Tibial artery (tissue), 4 donors: Measurements from ENCODE around the gene BRSK2.

Experiments
- DNase-seq, 2 donors: peaks; one replicate each; pipeline ENCODE4 v3.0.0-alpha.2; 2019
- H3K27ac ChIP-seq, 2 donors: fragments of 200-600 bp; sonication (generic) in 1 of 2; 1 replicate in 1 of 2; 2 replicates in 1 of 2; pipeline ENCODE4 v1.5.1; 2018 to 2019; ENCODE audit warnings: mild to moderate bottlenecking in 1 of 2
- H3K27me3 ChIP-seq, 2 donors: fragments of 200-600 bp; sonication (generic) in 1 of 2; one replicate each; pipeline versions ENCODE4 v1.5.1 to v1.6.0; 2016 to 2019
- H3K36me3 ChIP-seq, 3 donors: fragments of 200-600 bp; sonication (generic) in 2 of 3; one replicate each; pipeline ENCODE4 v1.5.1; 2016 to 2019; ENCODE audit warnings: mild to moderate bottlenecking in 2 of 3
- H3K4me1 ChIP-seq, 4 donors: fragments of 200-600 bp; sonication (generic) in 2 of 4; 1 replicate in 3 of 4; 2 replicates in 1 of 4; pipeline ENCODE4 v1.5.1; 2016 to 2019
- H3K4me3 ChIP-seq, 2 donors: fragments of 200-600 bp; sonication (generic) in 1 of 2; 1 replicate in 1 of 2; 2 replicates in 1 of 2; pipeline ENCODE4 v1.5.1; 2018 to 2019; ENCODE audit warnings: mild to moderate bottlenecking in 2 of 2
- H3K9me3 ChIP-seq, 3 donors: fragments of 200-600 bp; sonication (generic) in 1 of 3; one replicate each; pipeline ENCODE4 v1.5.1; 2016 to 2019
- intact Hi-C: fragments of 100-400 bp; cut with DNase I; formaldehyde crosslinking; loops from one replicate; pipeline ENCODE4 v1.15.0; 2023; ENCODE audit warnings: low total_unique reads
- TF ChIP-seq, protein P1 (sequence below), 2 experiments: fragments of 200-600 bp in 1 of 2; fragments of 450-650 bp in 1 of 2; IDR thresholded peaks; one replicate each; pipeline ENCODE4 v1.5.1; 2017 to 2019; ENCODE audit warnings: antibody characterized with exemption in 2 of 2, mild to moderate bottlenecking in 1 of 2, moderate library complexity in 1 of 2

BRSK2 gene

DNA sequence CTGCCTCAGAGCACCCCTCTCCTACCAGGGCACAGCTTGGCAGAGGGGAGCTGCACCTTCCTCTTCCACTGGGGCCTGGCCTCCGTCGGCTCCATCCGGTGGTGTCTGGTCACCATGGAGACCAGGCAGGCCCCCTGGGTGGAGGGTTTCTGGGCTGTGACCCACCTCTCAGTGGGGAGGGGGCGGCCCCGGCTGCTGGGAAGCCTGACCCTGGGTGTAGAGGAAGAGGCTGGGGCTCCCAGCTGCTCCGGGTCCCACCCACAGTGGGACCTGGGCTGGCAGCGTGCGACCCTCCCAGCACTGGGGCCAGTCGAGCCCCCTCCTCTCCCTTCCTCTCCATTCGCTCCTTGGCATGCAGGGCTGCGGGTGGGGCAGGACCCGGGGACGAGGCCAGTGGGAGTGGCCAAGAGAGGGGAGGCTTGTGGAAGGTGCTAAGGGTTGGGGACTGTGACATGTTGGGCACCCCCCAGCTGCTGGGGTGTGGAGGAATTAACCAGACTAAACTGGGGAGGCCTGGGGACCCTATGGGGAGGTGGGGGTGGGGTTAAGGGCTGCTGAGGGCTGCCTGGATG is 46.8 kb downstream of the BRSK2 start:
- Histone ChIP-seq H3K4me3 (no peak overlapping the region), H3K27me3 (peaks cover 0 to 72% of the 10 kb centered on the region in 2 donors), H3K36me3 (no peaks in the 10 kb centered on the region), H3K27ac (no peak overlapping the region), H3K9me3 (no peaks in the 10 kb centered on the region), H3K4me1 (peaks cover 0 to 11% (median 0%) of the 10 kb centered on the region in 4 donors)
- intact Hi-C loops: no loop called here
- no peak for DNase-seq
- TF ChIP-seq, protein P1, sequence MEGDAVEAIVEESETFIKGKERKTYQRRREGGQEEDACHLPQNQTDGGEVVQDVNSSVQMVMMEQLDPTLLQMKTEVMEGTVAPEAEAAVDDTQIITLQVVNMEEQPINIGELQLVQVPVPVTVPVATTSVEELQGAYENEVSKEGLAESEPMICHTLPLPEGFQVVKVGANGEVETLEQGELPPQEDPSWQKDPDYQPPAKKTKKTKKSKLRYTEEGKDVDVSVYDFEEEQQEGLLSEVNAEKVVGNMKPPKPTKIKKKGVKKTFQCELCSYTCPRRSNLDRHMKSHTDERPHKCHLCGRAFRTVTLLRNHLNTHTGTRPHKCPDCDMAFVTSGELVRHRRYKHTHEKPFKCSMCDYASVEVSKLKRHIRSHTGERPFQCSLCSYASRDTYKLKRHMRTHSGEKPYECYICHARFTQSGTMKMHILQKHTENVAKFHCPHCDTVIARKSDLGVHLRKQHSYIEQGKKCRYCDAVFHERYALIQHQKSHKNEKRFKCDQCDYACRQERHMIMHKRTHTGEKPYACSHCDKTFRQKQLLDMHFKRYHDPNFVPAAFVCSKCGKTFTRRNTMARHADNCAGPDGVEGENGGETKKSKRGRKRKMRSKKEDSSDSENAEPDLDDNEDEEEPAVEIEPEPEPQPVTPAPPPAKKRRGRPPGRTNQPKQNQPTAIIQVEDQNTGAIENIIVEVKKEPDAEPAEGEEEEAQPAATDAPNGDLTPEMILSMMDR (IDR thresholded peaks at IDR 0.05): no peak

DNA sequence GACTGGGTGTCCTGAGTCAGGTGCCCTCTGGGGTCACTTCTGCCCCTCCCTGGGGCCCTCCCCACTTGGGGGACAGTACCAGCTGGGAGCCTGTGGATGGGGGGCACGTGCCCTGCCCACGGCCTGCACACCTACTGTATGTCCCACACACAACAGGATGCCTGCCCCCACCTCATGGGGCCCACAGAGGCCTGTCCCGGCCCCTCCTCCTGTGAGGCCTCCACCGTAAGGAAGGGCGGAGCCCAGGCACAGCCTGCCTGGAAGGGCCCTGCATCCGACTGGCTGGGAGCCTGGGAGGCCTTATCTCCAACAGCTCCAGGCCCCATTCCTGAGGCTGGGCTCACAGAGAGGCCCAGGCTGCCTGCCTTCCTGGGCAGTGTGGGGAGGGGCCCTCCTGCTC is 47.8 kb downstream of the BRSK2 start:
- peaks cover 0 to 79% of the 10 kb centered on the region in 2 donors for H3K27me3 ChIP-seq
- H3K4me1 ChIP-seq: peaks cover 0 to 11% (median 0%) of the 10 kb centered on the region in 4 donors
- H3K4me3 ChIP-seq: no peak overlapping the region
- TF ChIP-seq, protein P1 (IDR thresholded peaks at IDR 0.05): no peak
- intact Hi-C loops: no loop called here
- DNase-seq: no peak
- H3K36me3 ChIP-seq: no peaks in the 10 kb centered on the region
- no peak overlapping the region for H3K27ac ChIP-seq
- H3K9me3 ChIP-seq: no peaks in the 10 kb centered on the region

DNA sequence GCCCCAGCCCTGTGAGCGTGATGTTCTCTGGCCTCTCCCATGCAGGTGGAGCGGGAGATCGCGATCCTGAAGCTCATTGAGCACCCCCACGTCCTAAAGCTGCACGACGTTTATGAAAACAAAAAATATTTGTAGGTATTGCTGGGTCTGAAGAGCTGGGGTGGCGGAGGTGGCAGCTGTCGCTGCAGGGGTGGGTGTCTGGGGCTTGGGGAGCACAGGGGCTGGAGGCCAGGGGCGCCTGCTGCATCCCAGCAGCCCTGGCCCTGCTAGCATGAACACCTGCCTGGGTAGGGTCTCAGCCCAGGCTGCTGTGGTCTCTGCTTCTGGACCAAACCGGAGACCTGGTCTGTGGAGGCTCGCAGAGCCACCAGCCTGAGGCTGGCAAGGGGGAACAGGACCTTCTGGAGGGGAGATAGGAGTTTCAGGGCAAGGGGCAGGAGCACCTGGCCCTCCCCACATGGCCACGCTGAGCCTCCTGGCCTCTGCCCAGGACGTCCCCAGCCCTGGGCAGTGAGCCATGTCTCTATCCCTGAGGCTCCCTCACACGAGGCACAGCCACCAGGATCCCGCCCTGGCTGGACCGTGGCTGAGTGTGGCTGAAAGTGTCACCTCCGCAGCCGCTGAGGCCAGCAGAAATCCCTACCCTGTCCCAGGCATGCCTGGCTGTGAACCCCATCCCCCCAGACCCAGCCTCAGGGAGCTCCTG is 48.7 kb downstream of the BRSK2 start:
- no peaks in the 10 kb centered on the region for H3K36me3 ChIP-seq
- intact Hi-C loops: no loop called here
- H3K27me3 ChIP-seq: peaks cover 0 to 87% of the 10 kb centered on the region in 2 donors
- no peak overlapping the region for H3K27ac ChIP-seq
- H3K4me3 ChIP-seq: no peak overlapping the region
- TF ChIP-seq, protein P1 (IDR thresholded peaks at IDR 0.05): no peak
- no peaks in the 10 kb centered on the region for H3K9me3 ChIP-seq
- peaks cover 0 to 11% (median 0%) of the 10 kb centered on the region in 4 donors for H3K4me1 ChIP-seq
- no peak for DNase-seq

DNA sequence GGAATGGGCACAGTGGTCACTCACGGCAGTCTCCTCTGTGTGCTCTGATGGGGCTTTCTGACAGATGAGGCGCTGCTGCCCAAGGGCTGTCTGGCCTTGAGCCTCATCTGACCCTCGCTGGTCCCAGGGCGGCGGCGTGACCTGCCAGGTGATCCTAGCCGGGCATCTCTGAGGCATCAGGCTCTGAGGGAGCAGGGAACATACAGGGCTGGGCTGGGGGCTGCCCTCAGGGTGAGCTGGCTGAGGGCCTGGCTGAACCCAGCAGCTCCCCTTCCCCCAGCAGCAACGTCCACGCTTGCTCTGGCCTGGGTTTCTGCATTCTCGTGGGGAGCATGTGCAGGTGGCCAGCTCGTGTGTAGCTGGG is 49.2 kb downstream of the BRSK2 start:
- H3K4me1 ChIP-seq: peaks cover 0 to 11% (median 0%) of the 10 kb centered on the region in 4 donors
- TF ChIP-seq, protein P1 (IDR thresholded peaks at IDR 0.05): no peak
- H3K4me3 ChIP-seq: no peak overlapping the region
- no peaks in the 10 kb centered on the region for H3K36me3 ChIP-seq
- DNase-seq: no peak
- no peak overlapping the region for H3K27ac ChIP-seq
- intact Hi-C loops: no loop called here
- peaks cover 0 to 87% of the 10 kb centered on the region in 2 donors for H3K27me3 ChIP-seq
- H3K9me3 ChIP-seq: no peaks in the 10 kb centered on the region

DNA sequence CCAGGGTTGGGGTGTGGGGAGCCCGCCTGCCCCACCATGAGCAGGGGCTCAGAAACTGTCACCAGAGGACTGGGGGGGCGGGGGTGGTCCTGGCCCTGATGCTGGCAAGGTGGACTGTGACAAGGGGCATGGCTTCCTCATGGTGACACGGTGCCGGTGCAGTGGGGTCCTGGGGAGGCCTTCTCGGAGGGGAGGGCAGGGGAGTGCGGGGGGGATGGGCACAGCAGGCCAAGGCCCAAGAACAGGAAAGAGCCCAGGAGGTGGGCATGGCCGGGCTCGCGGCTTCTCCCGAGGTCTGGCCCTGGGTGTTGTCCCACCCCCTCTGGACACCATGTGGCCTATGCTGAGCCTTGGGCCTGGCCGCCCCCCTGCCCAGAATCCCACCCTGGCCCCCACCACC is 49.6 kb downstream of the BRSK2 start:
- H3K36me3 ChIP-seq: no peaks in the 10 kb centered on the region
- H3K27ac ChIP-seq: no peak overlapping the region
- no peak for DNase-seq
- no peak overlapping the region for H3K4me3 ChIP-seq
- peaks cover 0 to 11% (median 0%) of the 10 kb centered on the region in 4 donors for H3K4me1 ChIP-seq
- intact Hi-C loops: no loop called here
- no peaks in the 10 kb centered on the region for H3K9me3 ChIP-seq
- H3K27me3 ChIP-seq: peaks cover 0 to 86% of the 10 kb centered on the region in 2 donors
- TF ChIP-seq, protein P1 (IDR thresholded peaks at IDR 0.05): no peak
